K562 (cell line): Measurements from ENCODE around the gene PHETA1. TPM values are rescaled to one million over a fixed set of nuclear protein-coding genes. Genes with fewer than 3 reads are reported as not detected.

ENCODE experiments used
- ARHGAP35 ChIP-seq: fragments of 450-650 bp; IDR thresholded peaks from 2 replicates; pipeline ENCODE4 v1.6.1; 2018; ENCODE audit not compliant: partially characterized antibody
- BRCA1 ChIP-seq, 2 experiments: fragments of 450-650 bp in 1 of 2; sonication (generic) in 1 of 2; formaldehyde crosslinking in 1 of 2; IDR thresholded peaks; 2 replicates each; pipeline versions ENCODE4 v1.5.0 to v1.6.1; 2017 to 2020; ENCODE audit warnings: mild to moderate bottlenecking in 1 of 2, missing genetic modification reagents in 1 of 2
- ERF ChIP-seq: fragments of 450-650 bp; formaldehyde crosslinking; IDR thresholded peaks from 2 replicates; pipeline ENCODE4 v1.4.0; 2020; ENCODE audit warnings: mild to moderate bottlenecking, mixed read lengths
- FOXA1 ChIP-seq: fragments of 450-650 bp; IDR thresholded peaks from 2 replicates; pipeline ENCODE4 v1.6.1; 2016; ENCODE audit warnings: mild to moderate bottlenecking, borderline replicate concordance
- GTF3C2 ChIP-seq: IDR thresholded peaks from 3 replicates; pipeline ENCODE4 v1.6.1; 2011; ENCODE audit warnings: borderline replicate concordance, mild to moderate bottlenecking, moderate library complexity; ENCODE audit not compliant: insufficient read length; ENCODE audit errors: extremely low read depth
- HOMEZ ChIP-seq: fragments of 250-450 bp; sonication (Bioruptor Pico); IDR thresholded peaks from 2 replicates; pipeline ENCODE4 v1.4.0; 2020; ENCODE audit warnings: mild to moderate bottlenecking, moderate library complexity
- HSF4 ChIP-seq: fragments of 250-450 bp; sonication (Bioruptor Pico); IDR thresholded peaks from 2 replicates; pipeline ENCODE4 v2.1.2; 2022; ENCODE audit warnings: mild to moderate bottlenecking, moderate library complexity, borderline replicate concordance
- KHSRP ChIP-seq: fragments of 450-650 bp; IDR thresholded peaks from 2 replicates; pipeline ENCODE4 v1.6.1; 2017
- KLF13 ChIP-seq: fragments of 450-650 bp; IDR thresholded peaks from 2 replicates; pipeline ENCODE4 v1.6.1; 2016; ENCODE audit warnings: missing genetic modification characterization, low read depth, mild to moderate bottlenecking, missing compliant biosample characterization, moderate library complexity, borderline replicate concordance
- MIER1 ChIP-seq: fragments of 450-650 bp; IDR thresholded peaks from 2 replicates; pipeline ENCODE4 v1.6.1; 2016; ENCODE audit warnings: antibody characterized with exemption, mild to moderate bottlenecking, low read depth
- MYNN ChIP-seq, 2 experiments: sonication (generic); formaldehyde crosslinking in 1 of 2; IDR thresholded peaks; 2 replicates each; pipeline versions ENCODE4 v1.5.0 to v1.6.1; 2016 to 2020; ENCODE audit warnings: antibody characterized with exemption in 1 of 2, missing genetic modification reagents in 1 of 2
- POLR3A ChIP-seq: IDR thresholded peaks from 2 replicates; pipeline ENCODE4 v1.6.1; 2011; ENCODE audit warnings: borderline replicate concordance, mild to moderate bottlenecking, moderate library complexity; ENCODE audit not compliant: insufficient read length, insufficient read depth; ENCODE audit errors: extremely low read depth
- PPARD ChIP-seq: fragments of 250-450 bp; sonication (Bioruptor Pico); IDR thresholded peaks from 2 replicates; pipeline ENCODE4 v1.8.0; 2022; ENCODE audit warnings: inconsistent platforms, mild to moderate bottlenecking, moderate library complexity
- RBM15 ChIP-seq: fragments of 200-400 bp; formaldehyde crosslinking; IDR thresholded peaks from 2 replicates; pipeline ENCODE4 v1.6.1; 2018; ENCODE audit warnings: mild to moderate bottlenecking, low read length, moderate library complexity; ENCODE audit not compliant: insufficient read depth
- SFPQ ChIP-seq: fragments of 200-400 bp; formaldehyde crosslinking; IDR thresholded peaks from 2 replicates; pipeline ENCODE4 v1.6.1; 2017; ENCODE audit warnings: mild to moderate bottlenecking, low read depth, low read length, moderate library complexity
- SMAD2 ChIP-seq: fragments of 150-350 bp; IDR thresholded peaks from 2 replicates; pipeline ENCODE4 v1.6.1; 2014; ENCODE audit warnings: low read depth, mild to moderate bottlenecking, low read length
- ZBTB7A ChIP-seq: IDR thresholded peaks from 2 replicates; pipeline ENCODE4 v1.6.1; 2011; ENCODE audit warnings: low read depth, mild to moderate bottlenecking, low read length, moderate library complexity, borderline replicate concordance; ENCODE audit not compliant: control insufficient read depth
- ZC3H8 ChIP-seq: fragments of 450-650 bp; IDR thresholded peaks from 2 replicates; pipeline ENCODE4 v1.6.1; 2017
- ZNF24 ChIP-seq: fragments of 450-650 bp; IDR thresholded peaks from 2 replicates; pipeline ENCODE4 v1.6.1; 2016
- ZNF280A ChIP-seq: fragments of 450-650 bp; IDR thresholded peaks from 2 replicates; pipeline ENCODE4 v1.6.1; 2018; ENCODE audit warnings: mild to moderate bottlenecking, low read depth; ENCODE audit not compliant: partially characterized antibody
- polyA plus RNA-seq, 8 experiments: library from polyadenylated mRNA; depleted of rRNA in 4 of 8; stranded (reverse) in 5 of 8; unstranded in 3 of 8; fragments of >200 nt; fragmentation: Nextera tagmentation in 2 of 8; fragmentation: Illumina TruSeq in 1 of 8; extraction: Ambion mirVana in 2 of 8; extraction: Trizol in 1 of 8; gene quantifications; 2 replicates each; pipeline versions ENCODE4 v1.2.1 to v1.2.3, GENCODE V29; 2011 to 2014; ENCODE audit warnings: inconsistent platforms in 1 of 8, missing spikeins in 1 of 8
- total RNA-seq, 7 experiments: library from RNA; depleted of rRNA in 6 of 7; stranded (reverse); fragments of >200 nt in 6 of 7; fragmentation: Illumina TruSeq in 2 of 7; extraction: Trizol in 2 of 7; gene quantifications; 2 replicates each; pipeline versions ENCODE4 v1.2.1 to v1.2.3, GENCODE V29; 2011 to 2021; ENCODE audit warnings: low replicate concordance in 1 of 7

Gene PHETA1
- total and polyA plus RNA-seq, 9 of the 15 experiments (the other 6 are each of a cell fraction or from before 2014, with no cell fraction given): 0.03 to 12.4 (median 3.0) TPM

- TF ChIP-seq ZNF280A (no peak), FOXA1 (no peak), RBM15 (no peak), MYNN (IDR thresholded peaks at IDR 0.05) (no peak), MYNN (CRISPR knock-in tag; IDR thresholded peaks at IDR 0.05) (no peak), HSF4 (CRISPR knock-in tag) (no peak), BRCA1 (IDR thresholded peaks at IDR 0.05) (no peak), BRCA1 (CRISPR knock-in tag; IDR thresholded peaks at IDR 0.05) (no peak), ZC3H8 (no peak), SMAD2 (no peak), GTF3C2 (peak; percentile 40), ARHGAP35 (no peak), POLR3A (no peak), MIER1 (no peak), ERF (CRISPR knock-in tag) (peak; percentile 43; the same call in 1 of the 2 replicates), SFPQ (no peak), HOMEZ (CRISPR knock-in tag) (no peak; the same call in 1 of the 2 replicates), KLF13 (tag) (0 out of 2 replicates have a peak, but pooled peaks have one; percentile 12), ZBTB7A (no peak), PPARD (CRISPR knock-in tag) (no peak), KHSRP (no peak), ZNF24 (0 out of 2 replicates have a peak, but pooled peaks have one; percentile 26)
These were observed 37.1 kb upstream of the PHETA1 start, which contains the start of gene SH2B3 (continued) for GRCh38 chr12:111405859-111406473.
